Mesenchymal stem cell (in vitro differentiated cells and primary cell): ENCODE measurements around the gene DIP2B.

Source experiments
- DNase-seq: peaks from one replicate; pipeline ENCODE4 v3.0.0-alpha.2; 2013
- H2AFZ ChIP-seq: one replicate; pipeline ENCODE4 v1.6.1; 2013; ENCODE audit warnings: low read depth, mild to moderate bottlenecking, control low read depth, inconsistent platforms, low read length, moderate library complexity
- H2AK5ac ChIP-seq: 2 replicates; pipeline ENCODE4 v1.6.1; 2013; ENCODE audit warnings: low read length, moderate library complexity, mild to moderate bottlenecking, inconsistent platforms; ENCODE audit not compliant: severe bottlenecking
- H2BK120ac ChIP-seq: one replicate; pipeline ENCODE4 v1.6.1; 2013; ENCODE audit warnings: low read depth, mild to moderate bottlenecking, inconsistent platforms, low read length, moderate library complexity
- H2BK12ac ChIP-seq, 2 experiments: one replicate each; pipeline ENCODE4 v1.6.1; 2013; ENCODE audit warnings: inconsistent platforms in 2 of 2, low read length in 2 of 2, mild to moderate bottlenecking in 2 of 2, moderate library complexity in 2 of 2, control low read depth in 1 of 2
- H2BK15ac ChIP-seq: one replicate; pipeline ENCODE4 v1.6.1; 2013; ENCODE audit warnings: mild to moderate bottlenecking, low read depth, inconsistent platforms; ENCODE audit not compliant: poor library complexity, severe bottlenecking
- H2BK5ac ChIP-seq: 2 replicates; pipeline ENCODE4 v1.6.1; 2013; ENCODE audit warnings: low read depth, mild to moderate bottlenecking, low read length, control low read depth, inconsistent platforms; ENCODE audit not compliant: poor library complexity, severe bottlenecking
- H3K14ac ChIP-seq, 2 experiments: one replicate each; pipeline ENCODE4 v1.6.1; 2013; ENCODE audit warnings: inconsistent platforms in 2 of 2, low read length in 2 of 2, control low read depth in 1 of 2, mild to moderate bottlenecking in 1 of 2, moderate library complexity in 1 of 2
- H3K18ac ChIP-seq, 2 experiments: one replicate each; pipeline ENCODE4 v1.6.1; 2013; ENCODE audit warnings: inconsistent platforms in 2 of 2, low read length in 2 of 2, control low read depth in 1 of 2, low read depth in 1 of 2, mild to moderate bottlenecking in 1 of 2
- H3K23ac ChIP-seq, 2 experiments: one replicate each; pipeline ENCODE4 v1.6.1; 2013; ENCODE audit warnings: inconsistent platforms in 2 of 2, low read length in 2 of 2, mild to moderate bottlenecking in 2 of 2, moderate library complexity in 2 of 2, control low read depth in 1 of 2
- H3K27ac ChIP-seq: 2 replicates; pipeline ENCODE4 v1.5.1; 2013; ENCODE audit warnings: mild to moderate bottlenecking, moderate library complexity, low read length, control low read depth, inconsistent platforms; ENCODE audit not compliant: poor library complexity, severe bottlenecking
- H3K27me3 ChIP-seq, 2 experiments: 2 replicates each; pipeline versions ENCODE4 v1.6.1 to v1.7.0; 2013; ENCODE audit warnings: low read length in 2 of 2, mild to moderate bottlenecking in 2 of 2, moderate library complexity in 2 of 2, control low read depth in 1 of 2, inconsistent platforms in 1 of 2; ENCODE audit not compliant: control insufficient read depth in 1 of 2, insufficient read depth in 1 of 2
- H3K36me3 ChIP-seq, 2 experiments: 2 replicates each; pipeline versions ENCODE4 v1.6.1 to v1.7.0; 2013; ENCODE audit warnings: low read length in 2 of 2, control low read depth in 1 of 2, inconsistent platforms in 1 of 2, low read depth in 1 of 2, mild to moderate bottlenecking in 1 of 2; ENCODE audit not compliant: insufficient read depth in 2 of 2, control insufficient read depth in 1 of 2
- H3K4ac ChIP-seq, 2 experiments: one replicate each; pipeline ENCODE4 v1.6.1; 2013; ENCODE audit warnings: inconsistent platforms in 2 of 2, low read length in 2 of 2, mild to moderate bottlenecking in 2 of 2, moderate library complexity in 2 of 2, control low read depth in 1 of 2, low read depth in 1 of 2
- H3K4me1 ChIP-seq: 2 replicates; pipeline ENCODE4 v1.6.1; 2013; ENCODE audit warnings: low read depth, low read length, control low read depth; ENCODE audit not compliant: control insufficient read depth, insufficient read depth
- H3K4me2 ChIP-seq: 2 replicates; pipeline ENCODE4 v1.6.1; 2013; ENCODE audit warnings: low read length, mild to moderate bottlenecking, inconsistent platforms; ENCODE audit not compliant: poor library complexity, severe bottlenecking
- H3K4me3 ChIP-seq, 2 experiments: 2 replicates each; pipeline versions ENCODE4 v1.5.1 to v1.7.0; 2013; ENCODE audit warnings: low read length in 2 of 2, mild to moderate bottlenecking in 2 of 2, control low read depth in 1 of 2, low read depth in 1 of 2; ENCODE audit not compliant: insufficient read depth in 1 of 2
- H3K79me1 ChIP-seq: replicated peaks from 2 replicates; pipeline ENCODE4 v1.6.1; 2013; ENCODE audit warnings: mild to moderate bottlenecking, control low read depth, low read length, inconsistent platforms; ENCODE audit not compliant: poor library complexity, severe bottlenecking
- H3K9ac ChIP-seq: 2 replicates; pipeline ENCODE4 v1.7.0; 2013; ENCODE audit warnings: mild to moderate bottlenecking, low read length, moderate library complexity
- H3K9me3 ChIP-seq: 2 replicates; pipeline ENCODE4 v1.7.0; 2013; ENCODE audit warnings: mild to moderate bottlenecking, low read length; ENCODE audit not compliant: control insufficient read depth
- H4K8ac ChIP-seq: one replicate; pipeline ENCODE4 v1.6.1; 2013; ENCODE audit warnings: inconsistent platforms, mild to moderate bottlenecking, low read length, moderate library complexity
- H4K91ac ChIP-seq: one replicate; pipeline ENCODE4 v1.6.1; 2013; ENCODE audit warnings: mild to moderate bottlenecking, low read length, inconsistent platforms
- WGBS: methylation state at CpG from one replicate; pipeline ENCODE4 v1.1.7; 2013; ENCODE audit warnings: mixed read lengths; 5-methylcytosine and 5-hydroxymethylcytosine counted together

DIP2B gene

DNA sequence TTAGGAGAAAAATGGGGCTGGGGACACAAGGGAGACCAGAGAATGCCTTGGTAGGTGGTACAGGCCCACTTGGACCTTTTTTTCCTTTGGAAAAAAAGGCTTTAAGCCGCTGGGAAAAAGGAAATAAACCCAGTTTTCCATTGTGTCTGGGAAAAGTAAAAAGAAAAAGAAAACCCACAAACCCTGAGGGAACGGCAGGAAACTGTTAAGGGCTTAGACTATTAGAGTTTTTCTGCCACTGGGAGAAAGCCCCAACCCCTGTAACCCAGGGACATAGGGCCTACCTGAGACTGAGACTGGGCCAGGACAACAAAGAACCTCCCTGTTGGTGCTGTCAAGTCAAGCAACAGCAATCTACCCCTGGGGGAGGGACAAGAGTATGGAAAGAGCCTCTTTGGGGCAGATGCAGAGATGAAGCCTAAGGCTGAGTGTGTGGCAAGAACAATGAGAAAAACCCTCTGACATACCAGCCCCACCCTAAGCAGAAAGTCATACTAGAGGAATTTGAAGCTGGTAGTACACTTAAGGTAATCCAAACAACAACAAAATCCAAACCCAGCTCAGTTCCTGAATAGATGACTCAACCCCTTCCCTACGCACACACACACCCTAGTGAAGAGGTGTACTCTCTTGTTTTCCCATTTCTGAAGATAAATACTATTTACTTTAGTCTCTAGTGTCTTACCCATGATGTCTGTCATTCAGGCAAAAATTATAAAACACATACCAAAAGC is 281.9 kb downstream of the DIP2B start:
- Histone ChIP-seq H2BK15ac (no peak overlapping the region), H2BK5ac (no peak overlapping the region), H2AFZ (no peak overlapping the region), H3K4me3 (peak overlapping the region in 1 of 2 experiments; percentile 3), H4K91ac (peak overlapping the region; percentile 34), H3K9me3 (peaks cover 6% of the 10 kb centered on the region), H3K36me3 (peaks cover 2 to 26% of the 10 kb centered on the region in 2 experiments), H2BK12ac (peak overlapping the region; percentile 51 to 78), H3K23ac (no peak overlapping the region), H3K18ac (peak overlapping the region; percentile 52 to 78), H3K4me2 (peak overlapping the region; percentile 52), H2AK5ac (peak overlapping the region; percentile 95), H4K8ac (peak overlapping the region; percentile 87), H3K14ac (no peak overlapping the region), H3K4me1 (peaks cover 14% of the 10 kb centered on the region), H3K9ac (peak overlapping the region; percentile 56), H3K27me3 (no peaks in the 10 kb centered on the region), H2BK120ac (peak overlapping the region; percentile 89), H3K27ac (peak overlapping the region; percentile 82), H3K4ac (peak overlapping the region; percentile 29 to 82), H3K79me1 (peaks cover 13% of the 10 kb centered on the region)
- peak; percentile 94 for DNase-seq
- 2% methylated on average over 3 of the region's 3 CpGs for WGBS

GRCh38 chr12:50787618-50788017 is 282.8 kb downstream of the DIP2B start:
- Histone ChIP-seq H2BK5ac (no peak overlapping the region), H4K91ac (no peak overlapping the region), H3K4me3 (no peak overlapping the region), H3K18ac (peak overlapping the region; percentile 37 to 57), H3K79me1 (peaks cover 15% of the 10 kb centered on the region), H3K9ac (no peak overlapping the region), H2BK120ac (no peak overlapping the region), H2BK12ac (peak overlapping the region in 1 of 2 experiments; percentile 38), H2AK5ac (no peak overlapping the region), H3K4ac (no peak overlapping the region), H3K4me1 (peaks cover 14% of the 10 kb centered on the region), H3K36me3 (peaks cover 2 to 22% of the 10 kb centered on the region in 2 experiments), H2AFZ (no peak overlapping the region), H3K23ac (no peak overlapping the region), H3K9me3 (peaks cover 6% of the 10 kb centered on the region), H2BK15ac (peak overlapping the region; percentile 63), H3K4me2 (no peak overlapping the region), H4K8ac (no peak overlapping the region), H3K14ac (no peak overlapping the region), H3K27me3 (no peaks in the 10 kb centered on the region), H3K27ac (no peak overlapping the region)
- DNase-seq, result peak; percentile 2
- WGBS, result 96% methylated on average over 2 of the region's 2 CpGs

- no peak overlapping the region for H4K8ac ChIP-seq
- 0% methylated on average over 3 of the region's 3 CpGs for WGBS
- H3K23ac ChIP-seq, result no peak overlapping the region
- H3K27ac ChIP-seq, result peak overlapping the region; percentile 52
- peaks cover 2 to 16% of the 10 kb centered on the region in 2 experiments for H3K36me3 ChIP-seq
- H3K27me3 ChIP-seq, result no peaks in the 10 kb centered on the region
- no peak overlapping the region for H3K4me3 ChIP-seq
- no peak overlapping the region for H2AK5ac ChIP-seq
- no peak overlapping the region for H3K18ac ChIP-seq
- H2BK12ac ChIP-seq, result no peak overlapping the region
- H3K9ac ChIP-seq, result no peak overlapping the region
- peaks cover 6% of the 10 kb centered on the region for H3K9me3 ChIP-seq
- no peak overlapping the region for H2BK120ac ChIP-seq
- H3K4me2 ChIP-seq, result no peak overlapping the region
- DNase-seq, result peak; percentile 93
- H3K4me1 ChIP-seq, result peaks cover 14% of the 10 kb centered on the region
- H3K14ac ChIP-seq, result no peak overlapping the region
- no peak overlapping the region for H2BK5ac ChIP-seq
- no peak overlapping the region for H3K4ac ChIP-seq
- H4K91ac ChIP-seq, result no peak overlapping the region
- H2BK15ac ChIP-seq, result no peak overlapping the region
- H2AFZ ChIP-seq, result no peak overlapping the region
- peaks cover 15% of the 10 kb centered on the region for H3K79me1 ChIP-seq
Observed at GRCh38 chr12:50788561-50788960, 283.8 kb downstream of the DIP2B start.

GRCh38 chr12:50790081-50790480 is 285.3 kb downstream of the DIP2B start:
- Histone ChIP-seq H3K23ac (no peak overlapping the region), H4K8ac (no peak overlapping the region), H3K36me3 (peaks cover 0 to 13% of the 10 kb centered on the region in 2 experiments), H2BK5ac (no peak overlapping the region), H2BK15ac (no peak overlapping the region), H3K4me3 (no peak overlapping the region), H4K91ac (no peak overlapping the region), H3K79me1 (peaks cover 16% of the 10 kb centered on the region), H3K9ac (no peak overlapping the region), H3K4me2 (no peak overlapping the region), H2AK5ac (no peak overlapping the region), H3K9me3 (peaks cover 6% of the 10 kb centered on the region), H2AFZ (no peak overlapping the region), H3K27me3 (no peaks in the 10 kb centered on the region), H2BK12ac (no peak overlapping the region), H3K27ac (no peak overlapping the region), H3K4me1 (peaks cover 11% of the 10 kb centered on the region), H3K4ac (no peak overlapping the region), H3K18ac (peak overlapping the region in 1 of 2 experiments; percentile 28), H3K14ac (no peak overlapping the region), H2BK120ac (no peak overlapping the region)
- peak; percentile 17 for DNase-seq
- 100% methylated on average over 3 of the region's 5 CpGs for whole genome bisulfite sequencing
